ENCODE measurements around the gene CDKAL1. TPM values are rescaled to one million over a fixed set of nuclear protein-coding genes. Genes with fewer than 3 reads are reported as not detected.

CDKAL1 gene
- total RNA-seq, 1 experiment from 2014 or later = 16.1 TPM

DNA sequence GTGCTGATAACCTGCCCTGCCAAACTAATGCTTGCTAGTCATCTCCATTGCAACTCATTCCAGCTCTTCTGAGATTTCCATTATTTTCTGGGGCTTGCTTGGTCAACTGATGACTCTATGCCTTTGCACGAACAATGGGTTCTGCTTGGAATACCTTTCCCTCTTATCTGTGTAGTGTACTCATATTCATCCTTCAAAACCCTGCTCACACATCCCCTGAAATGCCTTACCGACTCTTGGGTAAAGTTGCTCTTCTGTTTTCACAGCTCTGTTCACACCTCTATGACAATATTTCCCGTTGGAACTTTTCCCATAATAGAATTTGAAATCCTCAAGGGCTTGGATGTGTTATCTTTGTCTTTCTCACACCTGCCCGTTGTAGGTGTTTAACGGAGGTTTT is 728.2 kb downstream of the CDKAL1 start:
- Histone ChIP-seq H4K20me1 (ENCODE audit: insufficient read depth) (no peaks in the 10 kb centered on the region), H3K9me2 (ENCODE audit: insufficient read depth) (no peaks in the 10 kb centered on the region), H3K4me2 (no peak overlapping the region), H2AFZ (no peak overlapping the region), H3K27me3 (ENCODE audit: insufficient read depth, low read depth) (no peaks in the 10 kb centered on the region), H3K27ac (no peak overlapping the region), H3K9me3 (ENCODE audit: insufficient read depth, low read depth) (0 out of 2 replicates have a peak, but pooled peaks cover 3% of the 10 kb centered on the region), H3K4me1 (replicated peaks; ENCODE audit: insufficient read depth) (0 out of 2 replicates have a peak, but pooled peaks cover 3% of the 10 kb centered on the region), H3F3A (ENCODE audit: insufficient read depth, low read depth) (no peaks in the 10 kb centered on the region), H3K36me3 (ENCODE audit: low read depth) (no peaks in the 10 kb centered on the region), H3K4me3 (no peak overlapping the region), H3K79me2 (ENCODE audit: low read depth) (no peaks in the 10 kb centered on the region)
- DNase-seq = no peak
- ChIA-PET CTCF (no interaction called here), POLR2A (ENCODE audit: unreplicated experiment) (interaction anchor here (0.6 kb wide), 1 partner anchor 916 kb away, joined by 6 read pairs; no protein-coding TSS in a partner anchor)
- no TSS peak for BruUV-seq (replicated peaks)
- TF ChIP-seq EZH2 (IDR thresholded peaks at IDR 0.05; ENCODE audit: low read depth) = no peak
- TF ChIP-seq, protein P1, sequence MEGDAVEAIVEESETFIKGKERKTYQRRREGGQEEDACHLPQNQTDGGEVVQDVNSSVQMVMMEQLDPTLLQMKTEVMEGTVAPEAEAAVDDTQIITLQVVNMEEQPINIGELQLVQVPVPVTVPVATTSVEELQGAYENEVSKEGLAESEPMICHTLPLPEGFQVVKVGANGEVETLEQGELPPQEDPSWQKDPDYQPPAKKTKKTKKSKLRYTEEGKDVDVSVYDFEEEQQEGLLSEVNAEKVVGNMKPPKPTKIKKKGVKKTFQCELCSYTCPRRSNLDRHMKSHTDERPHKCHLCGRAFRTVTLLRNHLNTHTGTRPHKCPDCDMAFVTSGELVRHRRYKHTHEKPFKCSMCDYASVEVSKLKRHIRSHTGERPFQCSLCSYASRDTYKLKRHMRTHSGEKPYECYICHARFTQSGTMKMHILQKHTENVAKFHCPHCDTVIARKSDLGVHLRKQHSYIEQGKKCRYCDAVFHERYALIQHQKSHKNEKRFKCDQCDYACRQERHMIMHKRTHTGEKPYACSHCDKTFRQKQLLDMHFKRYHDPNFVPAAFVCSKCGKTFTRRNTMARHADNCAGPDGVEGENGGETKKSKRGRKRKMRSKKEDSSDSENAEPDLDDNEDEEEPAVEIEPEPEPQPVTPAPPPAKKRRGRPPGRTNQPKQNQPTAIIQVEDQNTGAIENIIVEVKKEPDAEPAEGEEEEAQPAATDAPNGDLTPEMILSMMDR (conservative IDR thresholded peaks at IDR 0.05) = no peak
- intact Hi-C loops (cut with micrococcal nuclease; ENCODE audit: unreplicated experiment) = no loop called here

DNA sequence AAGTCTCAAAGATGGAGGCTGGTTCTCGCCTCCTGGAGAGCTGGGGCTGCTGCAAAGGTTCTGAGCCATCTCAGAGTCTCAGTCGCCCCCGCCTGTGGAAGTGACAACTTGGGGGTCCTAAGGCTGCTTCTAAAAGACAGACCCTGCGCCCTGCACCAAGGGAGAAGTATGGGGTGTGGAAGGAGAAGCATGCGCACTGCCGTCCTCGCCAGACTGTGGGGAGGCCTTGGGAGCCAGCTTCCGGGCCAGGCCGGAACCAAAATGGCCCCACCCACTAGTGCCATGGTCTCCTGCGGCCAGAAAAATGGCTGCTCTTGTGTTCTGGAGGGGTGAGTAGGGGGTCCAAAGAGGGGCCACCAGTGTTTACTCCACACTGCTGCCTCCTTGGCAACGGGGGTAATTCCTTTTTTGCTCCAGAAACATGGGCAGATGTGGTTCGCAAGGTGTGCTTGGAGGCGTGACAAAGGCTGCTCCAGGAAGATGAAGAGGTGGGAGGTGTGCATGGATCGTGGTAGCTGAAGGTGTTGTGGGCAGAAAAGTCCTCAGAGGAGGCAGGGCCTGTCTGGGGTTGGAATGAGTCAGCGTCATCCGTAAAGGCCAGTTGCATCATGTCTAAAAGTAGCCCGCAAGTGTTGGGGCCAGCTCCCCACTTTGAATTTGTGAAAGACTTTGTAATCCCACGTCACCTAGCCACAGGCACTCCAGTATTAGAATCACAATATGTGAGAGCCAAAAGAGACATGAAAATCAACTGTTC is 729.5 kb downstream of the CDKAL1 start:
- H3K36me3 ChIP-seq (ENCODE audit: low read depth) = no peaks in the 10 kb centered on the region
- H3F3A ChIP-seq (ENCODE audit: insufficient read depth, low read depth) = no peaks in the 10 kb centered on the region
- no peak overlapping the region for H3K4me3 ChIP-seq
- H4K20me1 ChIP-seq (ENCODE audit: insufficient read depth) = no peaks in the 10 kb centered on the region
- no peak overlapping the region for H3K27ac ChIP-seq
- 0 out of 2 replicates have a peak, but pooled peaks cover 3% of the 10 kb centered on the region for H3K9me3 ChIP-seq (ENCODE audit: insufficient read depth, low read depth)
- no TSS peak for BruUV-seq (replicated peaks)
- TF ChIP-seq EZH2 (IDR thresholded peaks at IDR 0.05; ENCODE audit: low read depth) = no peak
- TF ChIP-seq, protein P1 (conservative IDR thresholded peaks at IDR 0.05) = no peak
- H2AFZ ChIP-seq = no peak overlapping the region
- intact Hi-C loops (cut with micrococcal nuclease; ENCODE audit: unreplicated experiment) = no loop called here
- ChIA-PET CTCF (no interaction called here), POLR2A (ENCODE audit: unreplicated experiment) (no interaction called here)
- no peaks in the 10 kb centered on the region for H3K27me3 ChIP-seq (ENCODE audit: insufficient read depth, low read depth)
- H3K79me2 ChIP-seq (ENCODE audit: low read depth) = no peaks in the 10 kb centered on the region
- H3K9me2 ChIP-seq (ENCODE audit: insufficient read depth) = no peaks in the 10 kb centered on the region
- 0 out of 2 replicates have a peak, but pooled peaks cover 3% of the 10 kb centered on the region for H3K4me1 ChIP-seq (replicated peaks; ENCODE audit: insufficient read depth)
- H3K4me2 ChIP-seq = no peak overlapping the region
- no peak for DNase-seq

DNA sequence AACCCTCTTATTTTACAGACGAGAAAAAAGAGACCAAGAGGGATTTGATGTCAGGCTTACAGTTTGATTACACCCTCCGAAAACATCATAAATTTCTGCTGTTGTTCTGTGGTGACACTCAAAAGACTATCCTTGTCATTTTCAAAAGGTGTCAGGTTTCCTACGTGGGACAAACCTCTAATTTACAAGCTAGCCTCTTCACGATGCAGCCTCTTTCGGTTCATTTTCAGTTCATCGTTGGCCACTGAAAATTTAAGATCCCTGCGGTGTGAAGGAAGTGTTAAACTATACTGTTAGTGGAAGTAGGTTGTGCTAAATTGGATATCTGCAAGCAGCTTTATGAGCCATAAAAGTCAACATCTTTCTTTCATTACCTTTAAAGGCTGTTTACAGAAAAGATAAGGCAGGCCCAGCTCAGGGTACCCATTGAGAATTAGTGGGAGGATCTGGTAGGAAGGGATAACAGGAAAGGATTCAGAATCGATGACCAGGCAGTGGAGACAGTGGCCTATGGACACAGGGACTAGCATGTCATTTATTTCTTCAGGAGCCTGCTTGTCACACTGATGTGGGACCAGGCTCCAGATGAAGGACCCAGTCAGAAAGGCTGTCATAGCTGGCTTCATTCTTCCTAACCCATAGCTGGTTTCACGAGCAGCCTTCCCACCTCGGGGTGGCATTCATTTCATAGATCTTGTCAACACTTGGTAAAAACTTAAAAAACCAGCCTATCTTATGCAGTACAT is 730.2 kb downstream of the CDKAL1 start:
- H3K36me3 ChIP-seq (ENCODE audit: low read depth) = no peaks in the 10 kb centered on the region
- H3K9me2 ChIP-seq (ENCODE audit: insufficient read depth) = no peaks in the 10 kb centered on the region
- POLR2A ChIA-PET (ENCODE audit: unreplicated experiment) = no interaction called here
- DNase-seq = no peak
- no peaks in the 10 kb centered on the region for H3K79me2 ChIP-seq (ENCODE audit: low read depth)
- no peaks in the 10 kb centered on the region for H3K27me3 ChIP-seq (ENCODE audit: insufficient read depth, low read depth)
- no peak overlapping the region for H2AFZ ChIP-seq
- no peak overlapping the region for H3K4me3 ChIP-seq
- BruUV-seq (replicated peaks) = no TSS peak
- no peak overlapping the region for H3K4me2 ChIP-seq
- H3K9me3 ChIP-seq (ENCODE audit: insufficient read depth, low read depth) = 0 out of 2 replicates have a peak, but pooled peaks cover 3% of the 10 kb centered on the region
- CTCF ChIA-PET = no interaction called here
- 0 out of 2 replicates have a peak, but pooled peaks cover 3% of the 10 kb centered on the region for H3K4me1 ChIP-seq (replicated peaks; ENCODE audit: insufficient read depth)
- H3K27ac ChIP-seq = no peak overlapping the region
- no peaks in the 10 kb centered on the region for H4K20me1 ChIP-seq (ENCODE audit: insufficient read depth)
- TF ChIP-seq EZH2 (IDR thresholded peaks at IDR 0.05; ENCODE audit: low read depth) = no peak
- no peaks in the 10 kb centered on the region for H3F3A ChIP-seq (ENCODE audit: insufficient read depth, low read depth)
- intact Hi-C loops (cut with micrococcal nuclease; ENCODE audit: unreplicated experiment) = no loop called here
